ENCODE results near the gene RAB15.
"Not testable (repeated sequence)": the region's sequence is repeated elsewhere in the genome, so short reads cannot be mapped to it uniquely, and the experiment has no call there.

The RAB15 gene

GRCh38 chr14:64915029-64915424 is 57.1 kb downstream of the RAB15 start:
- in situ Hi-C loops (cut with HindIII; ENCODE audit: low sequenced_read_pairs), result no loop called here

- in situ Hi-C loops (cut with HindIII; ENCODE audit: low sequenced_read_pairs), result no loop called here
Measured at GRCh38 chr14:64914237-64915028, 57.7 kb downstream of the RAB15 start, which contains the start of gene CHURC1. Gene CHURC1, plus strand, starts transcription at chr14:64914455. Its CDS starts 41 bp downstream, at chr14:64914496.

- in situ Hi-C loops (cut with HindIII; ENCODE audit: low sequenced_read_pairs), result not testable (repeated sequence)
Measured at GRCh38 chr14:64913477-64913876, 58.7 kb downstream of the RAB15 start.

- in situ Hi-C loops (cut with HindIII; ENCODE audit: low sequenced_read_pairs), result no loop called here
Measured at GRCh38 chr14:64912261-64912660, 59.9 kb downstream of the RAB15 start.

- in situ Hi-C loops (cut with HindIII; ENCODE audit: low sequenced_read_pairs), result no loop called here
Measured at GRCh38 chr14:64910847-64911495, 61.2 kb downstream of the RAB15 start.

GRCh38 chr14:64906022-64906421 is 66.1 kb downstream of the RAB15 start:
- in situ Hi-C loops (cut with HindIII; ENCODE audit: low sequenced_read_pairs), result no loop called here

GRCh38 chr14:64899958-64900357 is 72.2 kb downstream of the RAB15 start:
- in situ Hi-C loops (cut with HindIII; ENCODE audit: low sequenced_read_pairs), result no loop called here

All from endothelial cell of hepatic sinusoid (primary cell).